IPS-18c (cell line): ENCODE data around the gene C16orf92.

Source experiments
- H3K4me3 ChIP-seq: 2 replicates; pipeline ENCODE4 v1.7.0; 2013; ENCODE audit warnings: low read depth, mild to moderate bottlenecking, low read length, moderate library complexity; ENCODE audit not compliant: insufficient read depth
- H3K9me3 ChIP-seq: one replicate; pipeline ENCODE4 v1.6.1; 2013; ENCODE audit warnings: mild to moderate bottlenecking, low read length, moderate library complexity; ENCODE audit not compliant: control insufficient read depth, insufficient read depth

Gene C16orf92

GRCh38 chr16:29999605-30000004, 23.4 kb upstream of the C16orf92 start:
- Histone ChIP-seq H3K9me3 (no peaks in the 10 kb centered on the region), H3K4me3 (no peak overlapping the region)

- no peaks in the 10 kb centered on the region for H3K9me3 ChIP-seq
- no peak overlapping the region; the same call in 1 of the 2 replicates for H3K4me3 ChIP-seq
Observed at GRCh38 chr16:30000735-30001631, 22.0 kb upstream of the C16orf92 start.

GRCh38 chr16:30002614-30003346, 20.2 kb upstream of the C16orf92 start:
- no peak overlapping the region for H3K4me3 ChIP-seq
- no peaks in the 10 kb centered on the region for H3K9me3 ChIP-seq

- Histone ChIP-seq H3K9me3 (no peaks in the 10 kb centered on the region), H3K4me3 (no peak overlapping the region)
Observed at GRCh38 chr16:30003670-30004423, 19.2 kb upstream of the C16orf92 start.

- Histone ChIP-seq H3K4me3 (no peak overlapping the region), H3K9me3 (no peaks in the 10 kb centered on the region)
Observed at GRCh38 chr16:30004424-30004776, 18.6 kb upstream of the C16orf92 start.

- Histone ChIP-seq H3K9me3 (no peaks in the 10 kb centered on the region), H3K4me3 (no peak overlapping the region)
Observed at GRCh38 chr16:30004811-30005242, 18.2 kb upstream of the C16orf92 start.

GRCh38 chr16:30005341-30006094, 17.5 kb upstream of the C16orf92 start:
- Histone ChIP-seq H3K4me3 (no peak overlapping the region), H3K9me3 (no peaks in the 10 kb centered on the region)

- Histone ChIP-seq H3K9me3 (no peaks in the 10 kb centered on the region), H3K4me3 (no peak overlapping the region)
Observed at GRCh38 chr16:30006095-30006473, 16.9 kb upstream of the C16orf92 start.

GRCh38 chr16:30006659-30007377, 16.2 kb upstream of the C16orf92 start:
- H3K9me3 ChIP-seq = no peaks in the 10 kb centered on the region

GRCh38 chr16:30007378-30007895, 15.6 kb upstream of the C16orf92 start:
- no peaks in the 10 kb centered on the region for H3K9me3 ChIP-seq
- no peak overlapping the region for H3K4me3 ChIP-seq

More at GRCh38 chr16:30006659-30007377, 16.2 kb upstream of the C16orf92 start:
- H3K4me3 ChIP-seq = no peak overlapping the region

GRCh38 chr16:30009085-30009862, 13.7 kb upstream of the C16orf92 start:
- Histone ChIP-seq H3K4me3 (no peak overlapping the region), H3K9me3 (no peaks in the 10 kb centered on the region)

- no peaks in the 10 kb centered on the region for H3K9me3 ChIP-seq
- peak overlapping the region; percentile 69 for H3K4me3 ChIP-seq
Observed at GRCh38 chr16:30009990-30010843, 12.8 kb upstream of the C16orf92 start.

- peak within 1 kb of the TSS; percentile 69 for H3K4me3 ChIP-seq
- no peaks in the 10 kb centered on the region for H3K9me3 ChIP-seq
Observed at GRCh38 chr16:30010844-30011713, 11.9 kb upstream of the C16orf92 start, which contains the start of gene DOC2A. DOC2A (minus strand) TSS chr16:30011027; CDS start chr16:30010222, 805 bp downstream.
